ENCODE data around the gene CCDC50. TPM values are rescaled to one million over a fixed set of nuclear protein-coding genes. Genes with fewer than 3 reads are reported as not detected.

CCDC50 gene
- polyA plus RNA-seq (ENCODE audit: insufficient read length in 4 of 4) = 100 to 1,000 TPM in 1 of 4 donors, 10 to 100 TPM in 3; 72.2 to 115 (median 75.4) TPM

- DNase-seq (ENCODE audit: low read depth in 4 of 4, low spot score in 3 of 4) = peak in 3 of 4 donors; percentile 48 to 69 (median 61)
Measured at GRCh38 chr3:191328962-191329653, at the start of gene CCDC50. Gene CCDC50 (plus strand): TSS chr3:191329394. CDS start chr3:191329675, 281 bp downstream.

GRCh38 chr3:191280111-191280510 lies 49.1 kb upstream of the CCDC50 start:
- no peak for DNase-seq (ENCODE audit: low read depth in 4 of 4, low spot score in 3 of 4)

- no peak for DNase-seq (ENCODE audit: low read depth in 4 of 4, low spot score in 3 of 4)
Measured at GRCh38 chr3:191280882-191281281, 48.3 kb upstream of the CCDC50 start.

GRCh38 chr3:191282251-191283185 lies 46.7 kb upstream of the CCDC50 start:
- DNase-seq (ENCODE audit: low read depth in 4 of 4, low spot score in 3 of 4) = no peak

GRCh38 chr3:191283400-191283799 lies 45.8 kb upstream of the CCDC50 start:
- no peak for DNase-seq (ENCODE audit: low read depth in 4 of 4, low spot score in 3 of 4)

- DNase-seq (ENCODE audit: low read depth in 4 of 4, low spot score in 3 of 4) = no peak
Measured at GRCh38 chr3:191290311-191291025, 38.7 kb upstream of the CCDC50 start.

GRCh38 chr3:191292243-191293015 lies 36.8 kb upstream of the CCDC50 start:
- DNase-seq (ENCODE audit: low read depth in 4 of 4, low spot score in 3 of 4) = no peak

GRCh38 chr3:191294291-191294690 lies 34.9 kb upstream of the CCDC50 start:
- DNase-seq (ENCODE audit: low read depth in 4 of 4, low spot score in 3 of 4) = no peak

- no peak for DNase-seq (ENCODE audit: low read depth in 4 of 4, low spot score in 3 of 4)
Measured at GRCh38 chr3:191296041-191296541, 33.1 kb upstream of the CCDC50 start.

- DNase-seq (ENCODE audit: low read depth in 4 of 4, low spot score in 3 of 4) = no peak
Measured at GRCh38 chr3:191298846-191299245, 30.3 kb upstream of the CCDC50 start.

- DNase-seq (ENCODE audit: low read depth in 4 of 4, low spot score in 3 of 4) = no peak
Measured at GRCh38 chr3:191300422-191300821, 28.8 kb upstream of the CCDC50 start.

GRCh38 chr3:191301017-191301416 lies 28.2 kb upstream of the CCDC50 start:
- DNase-seq (ENCODE audit: low read depth in 4 of 4, low spot score in 3 of 4) = no peak

GRCh38 chr3:191301782-191302411 lies 27.3 kb upstream of the CCDC50 start:
- no peak for DNase-seq (ENCODE audit: low read depth in 4 of 4, low spot score in 3 of 4)

- DNase-seq (ENCODE audit: low read depth in 4 of 4, low spot score in 3 of 4) = no peak
Measured at GRCh38 chr3:191302451-191302850, 26.7 kb upstream of the CCDC50 start.

- no peak for DNase-seq (ENCODE audit: low read depth in 4 of 4, low spot score in 3 of 4)
Measured at GRCh38 chr3:191303596-191303995, 25.6 kb upstream of the CCDC50 start.

GRCh38 chr3:191306428-191306827 lies 22.8 kb upstream of the CCDC50 start:
- DNase-seq (ENCODE audit: low read depth in 4 of 4, low spot score in 3 of 4) = no peak

- no peak for DNase-seq (ENCODE audit: low read depth in 4 of 4, low spot score in 3 of 4)
Measured at GRCh38 chr3:191307341-191307740, 21.9 kb upstream of the CCDC50 start.

GRCh38 chr3:191313296-191313695 lies 15.9 kb upstream of the CCDC50 start:
- no peak for DNase-seq (ENCODE audit: low read depth in 4 of 4, low spot score in 3 of 4)

GRCh38 chr3:191314109-191314728 lies 15.0 kb upstream of the CCDC50 start:
- DNase-seq (ENCODE audit: low read depth in 4 of 4, low spot score in 3 of 4) = no peak
